SW480 (cell line): Measurements from ENCODE around the gene SFR1.
A peak's percentile ranks its signal among the peaks of the same experiment; 100 is the strongest.
"Not testable (repeated sequence)": the region's sequence is repeated elsewhere in the genome, so short reads cannot be mapped to it uniquely, and the experiment has no call there.

ENCODE experiments used
- DNase-seq: peaks from one replicate; pipeline ENCODE4 v3.0.0-alpha.2; 2016; ENCODE audit warnings: low spot score

Gene SFR1

DNA sequence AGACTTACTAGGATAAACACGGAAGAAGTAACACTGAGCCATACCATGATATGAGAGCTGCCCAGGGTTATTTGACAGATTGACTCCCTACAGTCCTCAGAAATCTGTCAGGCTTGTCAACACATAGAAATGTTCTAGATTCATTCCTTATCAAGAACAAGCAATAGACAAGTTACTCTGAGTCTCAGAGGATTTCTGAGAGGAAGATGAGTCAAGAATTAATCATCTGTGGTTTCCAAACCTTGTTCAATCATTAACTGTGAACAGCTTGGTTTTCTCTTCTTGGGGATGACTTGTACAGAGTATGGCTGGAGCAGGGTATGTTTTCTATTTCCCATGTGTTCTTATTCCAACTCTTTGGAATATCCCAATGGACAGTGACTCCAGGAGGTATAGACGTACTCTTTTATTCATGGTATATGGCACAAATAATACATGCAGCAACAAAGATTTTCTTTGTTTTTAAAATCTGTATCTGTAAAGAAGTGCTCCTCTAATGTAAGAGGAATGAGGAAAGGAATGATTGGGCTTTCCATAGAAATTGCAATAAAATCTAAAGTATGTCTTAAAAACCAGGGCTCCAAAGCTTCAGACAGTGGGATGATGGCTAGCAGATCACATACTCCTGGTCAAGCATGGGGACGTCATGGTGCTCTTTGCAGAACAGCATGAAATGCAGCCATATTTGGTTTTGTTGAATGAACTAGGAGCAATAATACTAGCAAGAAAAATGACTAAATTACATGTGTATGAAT, 11.9 kb upstream of the SFR1 start:
- peak; percentile 34 for DNase-seq

DNA sequence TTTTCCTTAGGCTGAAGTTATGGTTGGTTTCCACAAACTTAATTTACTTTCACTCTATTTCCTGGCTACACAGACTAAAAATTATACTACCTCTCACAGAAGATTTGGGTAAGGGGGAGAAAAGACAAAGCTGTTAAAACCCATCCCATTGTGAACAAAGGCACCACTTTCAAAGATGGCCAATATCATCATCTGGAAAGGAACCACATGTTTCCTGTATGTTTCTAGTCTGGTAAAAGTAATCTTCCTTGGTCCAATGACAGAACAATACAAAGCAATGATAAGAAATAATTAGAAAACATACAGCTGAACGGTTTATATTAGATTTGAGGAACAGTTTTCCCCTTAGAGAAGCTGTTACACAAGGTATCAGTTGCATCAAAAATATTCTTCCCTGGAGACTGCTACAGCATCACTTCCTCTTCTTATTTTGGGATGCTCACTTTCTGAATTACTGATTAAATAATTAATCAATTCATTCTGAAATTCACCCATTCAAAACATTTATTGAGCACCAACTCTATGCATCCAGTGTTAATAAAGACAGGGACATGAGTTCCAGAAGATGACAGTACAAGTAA, 8.5 kb upstream of the SFR1 start:
- no peak for DNase-seq

DNA sequence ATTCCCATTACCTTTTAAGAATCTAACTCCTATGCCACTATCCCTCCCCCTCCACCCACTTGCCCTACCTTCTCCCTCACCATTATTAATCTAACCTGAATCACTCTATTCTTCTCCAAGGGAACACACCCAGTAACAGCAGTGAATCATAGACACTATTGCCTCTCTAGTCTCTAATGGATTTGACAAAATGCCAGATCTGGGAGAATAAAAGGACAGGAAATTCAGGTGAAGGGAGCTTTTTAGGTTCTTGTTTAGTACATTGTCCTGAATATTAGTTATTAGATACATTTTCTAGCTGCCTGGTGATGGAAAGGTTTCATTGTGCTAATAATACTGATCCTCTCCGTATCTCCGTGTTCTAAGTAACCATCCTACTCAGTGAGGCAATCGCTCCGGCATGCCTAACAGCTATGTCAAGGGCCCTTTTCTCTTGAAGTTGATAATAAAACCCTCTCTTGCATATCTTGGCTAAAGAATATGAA, 4.1 kb upstream of the SFR1 start:
- peak; percentile 91 for DNase-seq

DNA sequence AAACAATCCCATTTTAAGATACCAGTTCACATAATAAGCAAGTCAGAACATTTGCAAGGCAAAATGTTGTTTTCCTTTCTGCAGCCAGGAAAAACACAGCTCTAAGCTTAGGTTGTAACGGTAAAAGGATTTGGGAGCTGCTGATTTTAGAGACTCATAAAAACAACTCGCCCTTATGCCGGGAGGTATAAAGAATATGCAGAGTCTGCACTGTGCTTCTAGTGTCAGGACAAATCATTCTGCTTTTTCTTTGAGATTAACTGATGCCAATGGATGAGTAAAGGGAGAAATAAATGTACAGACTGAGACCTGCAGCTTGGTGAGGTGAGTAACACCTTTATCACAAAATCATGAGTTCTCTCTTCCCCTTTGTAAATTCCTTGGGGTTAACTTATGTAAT, 2.0 kb upstream of the SFR1 start:
- DNase-seq, result no peak

DNA sequence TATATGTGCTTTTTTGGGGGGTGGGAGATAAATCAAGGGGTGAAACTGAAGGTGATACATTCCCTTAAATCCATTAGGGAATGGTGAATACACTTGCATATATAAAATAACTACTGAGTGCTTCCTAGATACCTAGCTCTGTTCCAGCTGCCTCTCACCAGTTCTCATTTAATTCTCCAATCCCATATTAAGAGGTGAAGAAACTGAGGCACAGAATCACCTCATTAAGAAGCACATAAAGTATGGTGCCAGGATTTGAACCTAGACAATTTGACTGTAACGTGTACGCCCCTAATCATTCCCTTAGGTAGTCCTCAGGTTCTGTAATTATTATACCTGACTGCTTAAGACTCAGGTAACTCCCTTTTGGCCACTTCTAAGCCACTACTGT, 1.5 kb upstream of the SFR1 start:
- DNase-seq, result no peak

DNA sequence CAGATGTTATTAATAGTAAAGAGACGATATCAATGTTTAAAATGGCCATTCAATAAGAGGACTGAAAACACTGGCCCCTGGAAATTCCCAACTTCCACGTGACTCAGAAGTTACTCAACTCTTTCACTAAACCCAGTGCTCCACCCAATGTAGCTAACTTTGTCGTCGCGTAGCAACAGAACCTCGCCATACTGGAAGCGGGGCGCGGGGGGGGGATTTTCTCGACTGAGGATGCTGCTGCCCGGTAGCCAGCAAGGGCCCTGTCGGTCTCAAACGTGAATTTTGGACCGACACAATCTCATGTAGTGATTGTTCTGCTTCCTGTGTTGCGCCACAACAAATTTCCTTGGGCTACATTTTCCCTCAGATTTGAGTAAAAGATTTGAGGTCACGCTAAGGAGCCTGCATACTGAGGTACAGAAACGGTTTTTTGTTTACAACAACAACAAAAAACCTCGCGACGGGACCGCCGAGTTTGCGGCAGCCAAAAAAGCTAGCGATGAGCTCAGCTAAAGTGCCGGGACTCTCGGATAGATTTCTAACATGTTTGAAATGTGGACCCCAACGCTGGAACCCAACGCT, 977 bp upstream of the SFR1 start:
- peak; percentile 92 for DNase-seq

DNA sequence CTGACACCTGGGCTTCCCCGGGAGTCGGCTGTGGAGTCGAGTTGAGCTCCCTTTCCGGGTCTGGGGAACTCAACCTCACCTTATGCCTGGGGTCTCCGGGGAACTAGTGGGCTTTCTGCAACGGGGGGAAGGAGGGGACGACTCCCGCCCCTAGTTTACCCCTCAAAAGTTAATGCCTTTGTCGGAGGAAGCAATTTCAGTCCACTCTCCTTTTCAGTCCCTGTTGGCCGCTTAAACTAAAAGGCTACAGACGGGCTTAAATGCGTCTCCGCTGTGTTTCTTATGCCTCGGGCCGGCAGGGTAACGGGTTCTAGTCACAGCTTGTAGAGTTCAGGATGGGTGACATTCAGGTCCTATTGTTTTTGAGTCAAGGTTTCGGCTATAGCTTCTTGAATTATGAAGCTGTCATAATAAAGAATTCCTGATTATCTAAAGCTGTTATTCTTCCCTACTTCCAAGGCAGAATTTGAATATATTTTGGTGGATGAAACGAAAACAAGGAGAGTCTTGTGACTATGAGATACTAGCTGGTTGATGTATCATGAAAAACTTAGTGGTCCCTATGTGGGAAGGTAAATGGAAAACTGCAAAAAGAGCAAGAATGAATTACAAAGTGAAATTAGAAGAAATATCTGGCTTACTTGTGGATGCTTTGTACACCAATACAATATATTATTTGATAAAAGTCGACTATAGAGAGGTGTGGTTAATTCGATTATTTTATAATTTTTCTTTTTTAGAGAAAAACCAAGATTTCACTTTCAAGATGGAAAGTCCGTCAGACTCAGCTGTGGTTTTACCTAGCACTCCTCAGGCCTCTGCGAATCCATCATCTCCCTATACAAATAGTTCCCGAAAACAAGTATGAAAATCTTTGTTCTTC, 495 bp downstream of the SFR1 start:
- DNase-seq, result peak; percentile 58

DNA sequence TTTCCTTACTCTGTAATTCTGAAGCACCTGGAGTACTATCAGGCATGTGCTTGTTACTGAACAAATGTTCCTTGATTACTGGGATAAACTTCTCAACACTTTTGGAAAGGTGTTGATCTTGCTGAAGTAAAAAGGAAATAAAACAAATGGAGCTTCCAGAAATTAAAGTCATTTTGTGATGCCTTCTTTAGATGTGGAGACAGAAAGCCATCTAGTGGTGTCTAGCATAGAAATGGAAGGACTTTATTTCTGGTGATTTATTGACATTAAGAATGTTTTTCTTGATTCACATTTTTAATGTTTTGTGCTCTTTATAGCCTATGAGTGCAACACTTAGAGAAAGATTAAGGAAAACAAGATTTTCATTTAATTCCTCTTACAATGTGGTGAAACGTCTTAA, 1.4 kb downstream of the SFR1 start:
- no peak for DNase-seq

DNA sequence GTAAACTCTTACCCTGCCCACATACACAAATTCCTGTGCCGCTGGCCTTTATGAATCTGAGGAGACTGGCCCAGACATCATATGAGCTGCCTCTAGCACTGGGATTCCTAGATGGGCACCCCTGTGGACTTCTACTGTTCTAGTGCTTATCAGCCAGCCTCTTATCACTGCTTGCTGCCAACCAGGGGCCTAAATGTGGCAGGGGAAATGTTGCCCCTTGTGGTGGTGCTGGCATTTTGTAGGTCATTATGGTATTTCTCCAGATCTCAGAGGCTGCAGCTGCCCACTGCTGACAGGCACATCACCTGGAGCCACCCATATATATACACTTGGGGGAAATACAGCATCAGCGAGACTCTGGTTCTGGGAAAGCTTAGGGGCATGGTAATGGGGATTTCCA, 5.4 kb downstream of the SFR1 start:
- DNase-seq, result peak; percentile 37

DNA sequence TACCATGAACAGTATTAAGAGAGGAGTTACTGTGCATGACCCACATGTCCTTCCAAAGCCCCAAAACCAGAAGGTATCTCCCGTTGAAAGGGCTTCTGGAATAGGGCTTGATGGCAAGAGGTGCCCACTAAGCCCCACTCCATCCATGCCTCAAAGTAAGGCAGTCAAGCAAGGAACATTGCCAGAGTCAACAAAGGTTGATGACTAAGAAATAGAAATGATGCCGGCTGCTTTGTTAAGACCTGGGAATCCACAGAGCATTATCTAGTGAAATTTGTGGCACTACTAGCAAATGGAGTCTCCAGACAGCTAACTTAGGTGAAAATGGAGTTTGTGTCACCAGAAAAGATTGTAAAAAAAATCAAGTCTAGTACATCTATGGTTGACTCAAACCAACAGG, 6.2 kb downstream of the SFR1 start:
- no peak for DNase-seq

DNA sequence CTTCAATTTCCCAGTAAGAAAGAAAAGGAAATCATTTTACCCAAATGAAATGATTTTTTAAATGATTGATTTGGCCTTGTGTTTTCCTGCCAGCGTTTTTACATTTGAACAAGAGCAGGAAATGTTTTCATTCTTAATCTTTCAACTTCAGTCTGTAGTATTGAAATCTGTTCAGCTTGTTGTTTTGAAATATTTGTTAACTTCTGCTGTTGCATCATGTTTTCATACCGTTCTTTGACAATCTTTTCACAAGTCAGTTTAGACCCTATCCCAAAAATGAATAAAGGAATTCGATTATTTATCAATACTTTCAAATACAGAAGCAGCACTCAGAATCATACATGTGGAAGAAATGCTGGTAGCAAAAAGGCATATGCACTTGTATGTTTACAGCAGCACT, 8.1 kb downstream of the SFR1 start:
- no peak for DNase-seq

DNA sequence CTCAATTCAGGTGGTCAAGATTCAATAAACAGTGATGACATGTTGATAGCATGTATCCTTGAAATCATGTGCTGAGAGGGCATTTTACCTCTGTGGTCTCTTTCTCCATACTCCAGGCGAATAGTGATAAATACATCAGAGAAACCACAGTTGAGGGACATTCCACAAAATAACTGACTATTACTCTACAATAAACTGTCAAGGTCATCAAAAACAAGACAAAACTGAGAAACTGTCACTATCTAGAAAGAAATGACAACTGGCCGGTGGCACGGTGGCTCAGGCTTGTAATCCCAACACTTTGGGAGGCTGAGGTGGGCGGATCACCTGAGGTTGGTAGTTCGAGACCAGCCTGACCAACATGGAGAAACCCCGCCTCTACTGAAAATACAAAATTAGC, 16.2 kb downstream of the SFR1 start:
- DNase-seq, result no peak

DNA sequence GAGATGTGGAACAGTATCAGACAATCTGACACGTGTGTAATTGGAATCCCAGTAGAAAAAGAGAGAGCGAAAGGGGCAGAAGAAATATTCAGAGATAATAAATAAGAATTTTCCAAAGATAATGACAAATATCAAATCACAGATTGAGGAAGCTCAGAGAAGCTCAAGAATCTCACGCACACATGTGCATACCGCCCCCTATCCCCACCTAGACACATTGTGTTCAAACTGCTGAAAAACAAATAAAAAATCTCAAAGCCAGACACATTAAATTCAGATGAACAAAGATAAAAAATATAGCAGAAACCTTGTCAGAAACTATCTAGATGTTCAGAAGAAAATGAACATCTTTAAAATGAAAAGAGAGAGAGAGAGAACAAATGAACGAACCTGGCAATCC, 17.2 kb downstream of the SFR1 start:
- DNase-seq, result no peak

DNA sequence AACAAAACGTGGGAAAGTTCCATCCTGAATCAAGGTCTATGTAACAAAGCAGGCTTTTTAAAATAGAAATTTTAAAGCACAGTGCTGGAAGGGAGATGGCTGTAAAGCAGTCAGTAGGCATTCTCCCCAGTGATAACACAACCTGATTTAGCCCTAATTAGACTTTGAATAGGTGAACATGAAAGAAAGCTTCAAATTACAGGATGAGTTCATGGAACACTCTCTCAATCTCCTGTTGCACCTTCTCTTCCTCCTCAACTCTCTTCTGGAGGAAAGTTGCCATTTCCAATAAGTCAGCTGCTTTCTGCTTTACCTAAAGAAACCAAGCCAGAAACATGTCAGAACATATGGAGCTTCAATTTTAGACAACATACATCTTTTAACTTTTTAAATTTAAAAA, 20.1 kb downstream of the SFR1 start:
- DNase-seq, result no peak

DNA sequence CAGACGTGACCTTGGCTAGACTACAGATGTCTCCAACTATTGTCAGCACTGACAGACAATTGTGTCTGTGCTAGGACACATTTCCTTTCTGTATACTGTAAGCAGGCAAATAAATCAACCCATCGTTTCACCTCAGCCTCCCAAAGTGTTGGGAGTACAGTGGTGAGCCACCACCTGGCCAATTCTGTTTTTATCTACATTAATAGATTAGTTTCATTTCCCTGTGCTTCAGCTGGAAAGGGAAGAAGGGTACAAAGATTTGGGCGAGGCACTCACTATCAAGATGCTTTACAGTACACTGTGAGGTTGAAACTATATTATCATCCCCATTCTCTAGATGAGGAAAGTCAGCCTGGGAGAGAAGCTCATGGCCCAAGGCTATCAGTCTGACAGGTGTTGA, 21.9 kb downstream of the SFR1 start:
- no peak for DNase-seq

DNA sequence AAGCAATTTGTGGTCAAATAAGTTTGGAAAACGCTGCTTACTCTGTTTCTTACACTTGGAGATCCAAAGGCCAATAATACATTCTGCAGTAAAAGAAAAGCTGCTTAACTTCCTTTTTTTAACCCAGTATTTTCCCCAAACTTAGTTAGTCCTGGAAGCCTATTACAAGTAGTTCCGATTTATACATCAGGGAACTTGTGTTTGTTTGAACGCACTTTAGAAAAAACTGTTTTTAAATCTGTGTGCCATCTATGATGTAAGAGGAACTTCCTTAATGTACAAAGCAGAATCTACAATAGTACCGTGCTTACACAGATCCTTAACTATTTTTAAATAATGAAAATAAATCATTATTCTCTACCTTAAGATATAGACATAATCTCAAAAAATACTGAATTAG, 23.0 kb downstream of the SFR1 start:
- no peak for DNase-seq

DNA sequence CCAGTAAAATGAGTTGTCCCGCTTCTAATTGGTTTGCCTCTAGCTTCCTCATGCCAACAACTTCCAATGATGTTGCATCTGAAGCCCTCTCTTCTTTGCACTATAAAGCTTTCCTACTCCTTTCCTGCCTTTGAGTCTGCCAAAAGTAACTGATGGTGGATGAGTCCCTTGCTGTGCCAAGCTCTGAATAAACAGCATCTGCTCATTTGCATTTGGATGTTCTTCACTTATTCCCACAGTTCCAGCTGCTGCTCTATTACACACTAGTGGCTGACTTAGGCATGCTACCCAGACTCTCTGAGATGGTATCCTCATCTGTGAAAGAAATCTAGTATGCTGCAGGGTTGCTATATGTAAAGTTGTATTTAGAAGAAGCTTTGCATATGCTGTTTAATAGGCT, 24.9 kb downstream of the SFR1 start:
- DNase-seq, result no peak

DNA sequence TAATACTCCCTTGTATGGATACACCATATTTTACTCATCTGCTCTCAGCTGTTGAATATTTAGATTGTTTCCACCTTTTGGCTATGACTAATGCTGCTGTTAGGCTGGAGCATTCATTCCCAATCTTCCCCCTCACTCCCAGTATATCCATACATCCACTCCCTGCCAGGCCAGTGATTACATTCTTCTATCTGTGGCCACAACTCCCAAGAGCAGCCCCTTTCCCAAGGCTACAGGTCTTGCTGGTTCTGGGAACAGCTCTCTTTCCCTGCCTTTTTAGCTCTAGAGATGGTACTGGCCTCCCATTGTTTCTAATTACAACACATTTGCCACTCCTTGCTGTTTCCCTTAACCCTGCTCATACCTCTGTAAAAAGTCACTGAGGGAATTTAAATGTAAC, 28.2 kb downstream of the SFR1 start:
- DNase-seq, result no peak

DNA sequence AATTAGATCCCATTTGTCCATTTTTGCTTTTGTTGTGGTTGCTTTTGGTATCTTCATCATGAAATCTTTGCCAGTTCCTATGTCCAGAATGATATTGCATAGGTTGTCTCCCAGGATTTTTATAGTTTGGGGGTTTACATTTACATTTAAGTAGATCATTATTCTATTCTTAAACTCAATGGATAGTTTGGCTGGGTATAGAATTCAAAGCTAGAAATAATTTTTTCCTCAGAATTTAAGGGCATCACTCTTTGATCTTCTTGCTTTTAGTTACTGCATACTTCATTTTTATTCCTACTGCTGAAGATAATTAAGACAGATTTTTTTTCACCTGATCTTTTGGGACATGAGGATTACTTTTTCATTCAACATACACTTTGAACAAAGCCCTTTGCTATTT, 29.8 kb downstream of the SFR1 start:
- DNase-seq, result no peak

DNA sequence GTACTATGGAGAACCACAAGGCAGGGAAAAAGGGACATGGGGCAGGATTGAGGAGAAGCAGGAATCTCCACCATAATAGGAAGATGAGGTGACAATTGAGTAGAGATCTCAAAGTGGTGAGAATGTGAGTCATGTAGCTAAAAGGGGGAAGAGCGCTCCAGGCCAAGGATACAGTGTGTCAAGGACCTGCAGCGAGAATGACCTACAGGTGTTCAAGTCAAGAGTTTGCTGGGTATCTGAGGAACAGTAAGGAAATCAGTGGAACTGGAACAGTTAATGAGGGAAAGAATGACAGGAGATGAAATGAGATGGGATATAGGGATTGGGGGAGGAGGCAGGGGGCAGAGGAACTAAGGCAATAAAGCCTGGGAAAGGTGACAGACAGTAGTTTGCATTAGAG, 33.6 kb downstream of the SFR1 start:
- DNase-seq, result no peak

DNA sequence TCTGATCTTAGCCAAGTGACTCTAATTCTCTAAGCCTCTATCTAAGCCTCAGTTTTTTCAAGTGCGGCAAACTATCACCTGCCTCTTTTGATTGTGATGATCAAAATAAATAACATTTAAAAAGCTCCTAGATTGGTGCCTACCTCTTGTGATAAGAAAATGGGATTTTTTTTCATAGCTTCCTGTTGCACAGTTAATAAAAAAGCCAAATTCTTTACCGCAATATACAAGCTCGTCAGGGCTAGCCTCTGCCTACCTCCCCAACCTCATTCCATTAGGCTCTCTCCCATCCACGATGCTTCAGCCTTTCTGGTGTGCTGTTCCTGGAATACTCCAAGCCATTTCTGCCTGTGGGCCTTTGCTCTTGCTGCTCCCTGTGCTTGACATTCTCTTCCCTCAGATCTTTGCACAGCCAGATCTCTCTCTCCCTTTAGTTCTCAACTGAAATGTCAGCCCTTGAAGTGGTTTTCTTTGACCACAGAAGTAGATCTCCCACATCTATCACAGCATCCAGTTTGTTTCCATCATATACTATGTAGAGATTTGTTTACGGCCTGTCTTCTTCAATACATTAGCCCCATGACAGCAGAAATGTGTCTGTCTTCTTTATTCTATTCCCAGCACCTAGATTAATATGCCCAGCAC, 48.8 kb downstream of the SFR1 start:
- peak; percentile 55 for DNase-seq

DNA sequence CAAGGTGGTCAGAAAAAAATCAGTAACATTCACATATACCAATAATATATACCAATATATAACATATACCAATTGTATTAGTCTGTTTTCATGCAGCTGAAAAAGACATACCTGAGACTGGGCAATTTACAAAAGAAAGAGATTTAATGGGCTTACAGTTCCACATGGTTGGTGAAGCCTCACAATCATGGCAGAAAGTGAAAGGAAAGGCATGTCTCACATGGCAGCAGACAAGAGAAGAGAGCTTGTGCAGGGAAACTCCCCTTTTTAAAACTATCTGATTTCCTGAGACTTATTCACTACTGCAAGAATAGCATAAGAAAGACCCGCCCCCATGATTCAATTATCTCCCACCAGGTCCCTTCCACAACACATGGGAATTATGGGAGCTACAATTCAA, 52.2 kb downstream of the SFR1 start:
- not testable (repeated sequence) for DNase-seq
